Measurements from ENCODE around the gene GATAD2A. TPM values are rescaled to one million over a fixed set of nuclear protein-coding genes. Genes with fewer than 3 reads are reported as not detected.

GATAD2A gene
- polyA plus RNA-seq, 1 donor (not counting 4 experiments of a cell fraction or from before 2014, with no cell fraction given), result 28.4 TPM

GRCh38 chr19:19499272-19499995, 94.0 kb downstream of the GATAD2A start:
- FAIRE-seq (no peak), DNase-seq (ENCODE audit: low read depth, low spot score) (no peak)
- no peaks in the 10 kb centered on the region for H4K20me1 ChIP-seq (ENCODE audit: control insufficient read depth, extremely low read depth, insufficient read depth, low read length)
- H2AFZ ChIP-seq (ENCODE audit: control insufficient read depth, low read length), result no peak overlapping the region
- no peaks in the 10 kb centered on the region for H3K9me1 ChIP-seq (ENCODE audit: control insufficient read depth, extremely low read depth, insufficient read depth, low read length)
- H3K4me1 ChIP-seq (ENCODE audit: control insufficient read depth, extremely low read depth, insufficient read depth, low read length), result no peaks in the 10 kb centered on the region
- H3K4me3 ChIP-seq (ENCODE audit: control insufficient read depth in 2 of 3, extremely low read depth in 1 of 3, insufficient read depth in 2 of 3, low read depth in 1 of 3, low read length in 3 of 3), result no peak overlapping the region
- H3K79me2 ChIP-seq (ENCODE audit: control insufficient read depth, insufficient read depth, low read length), result peaks cover 12% of the 10 kb centered on the region
- dilution Hi-C loops (cut with MboI; ENCODE audit: extremely low pct_ligation_motif_present, low sequenced_read_pairs), result no loop called here
- no peak overlapping the region for H3K27ac ChIP-seq (ENCODE audit: control insufficient read depth, insufficient read depth, low read length)
- H3K4me2 ChIP-seq (ENCODE audit: control insufficient read depth, extremely low read depth, insufficient read depth, low read depth, low read length), result no peak overlapping the region
- no peak for TF ChIP-seq EZH2 (IDR thresholded peaks at IDR 0.05; ENCODE audit: low read length)
- TF ChIP-seq CTCF (optimal IDR thresholded peaks at IDR 0.05 in 1 of 3, IDR thresholded peaks at IDR 0.05 in 1 of 3, conservative IDR thresholded peaks at IDR 0.05 in 1 of 3; ENCODE audit: extremely low read depth in 1 of 3, insufficient read depth in 2 of 3, low read length in 3 of 3), result no peak
- no peak overlapping the region for H3K9ac ChIP-seq (ENCODE audit: control insufficient read depth, extremely low read depth, insufficient read depth, low read length)
- no peaks in the 10 kb centered on the region for H3K9me3 ChIP-seq (ENCODE audit: control insufficient read depth, low read depth, low read length)
- H3K27me3 ChIP-seq (ENCODE audit: control insufficient read depth, extremely low read depth, insufficient read depth, low read length), result no peaks in the 10 kb centered on the region
- peaks cover 41 to 47% of the 10 kb centered on the region in 2 experiments for H3K36me3 ChIP-seq (ENCODE audit: control insufficient read depth in 2 of 2, extremely low read depth in 1 of 2, insufficient read depth in 2 of 2, low read length in 2 of 2)

- Histone ChIP-seq H3K9me1 (ENCODE audit: control insufficient read depth, extremely low read depth, insufficient read depth, low read length) (no peaks in the 10 kb centered on the region), H3K4me3 (ENCODE audit: control insufficient read depth in 2 of 3, extremely low read depth in 1 of 3, insufficient read depth in 2 of 3, low read depth in 1 of 3, low read length in 3 of 3) (no peak overlapping the region), H3K27me3 (ENCODE audit: control insufficient read depth, extremely low read depth, insufficient read depth, low read length) (no peaks in the 10 kb centered on the region), H3K79me2 (ENCODE audit: control insufficient read depth, insufficient read depth, low read length) (peaks cover 4% of the 10 kb centered on the region), H3K9me3 (ENCODE audit: control insufficient read depth, low read depth, low read length) (no peaks in the 10 kb centered on the region), H2AFZ (ENCODE audit: control insufficient read depth, low read length) (no peak overlapping the region), H3K9ac (ENCODE audit: control insufficient read depth, extremely low read depth, insufficient read depth, low read length) (no peak overlapping the region), H3K27ac (ENCODE audit: control insufficient read depth, insufficient read depth, low read length) (no peak overlapping the region), H3K4me2 (ENCODE audit: control insufficient read depth, extremely low read depth, insufficient read depth, low read depth, low read length) (no peak overlapping the region), H3K4me1 (ENCODE audit: control insufficient read depth, extremely low read depth, insufficient read depth, low read length) (no peaks in the 10 kb centered on the region), H4K20me1 (ENCODE audit: control insufficient read depth, extremely low read depth, insufficient read depth, low read length) (no peaks in the 10 kb centered on the region), H3K36me3 (ENCODE audit: control insufficient read depth in 2 of 2, extremely low read depth in 1 of 2, insufficient read depth in 2 of 2, low read length in 2 of 2) (peaks cover 41 to 50% of the 10 kb centered on the region in 2 experiments)
- dilution Hi-C loops (cut with MboI; ENCODE audit: extremely low pct_ligation_motif_present, low sequenced_read_pairs), result no loop called here
- DNase-seq (ENCODE audit: low read depth, low spot score) (no peak), FAIRE-seq (no peak)
- TF ChIP-seq EZH2 (IDR thresholded peaks at IDR 0.05; ENCODE audit: low read length), result no peak
- TF ChIP-seq CTCF (optimal IDR thresholded peaks at IDR 0.05 in 1 of 3, IDR thresholded peaks at IDR 0.05 in 1 of 3, conservative IDR thresholded peaks at IDR 0.05 in 1 of 3; ENCODE audit: extremely low read depth in 1 of 3, insufficient read depth in 2 of 3, low read length in 3 of 3), result no peak
Measured at GRCh38 chr19:19500975-19501644, 95.6 kb downstream of the GATAD2A start.
